Peyer's patch (tissue), 4 donors: ENCODE results near the gene SIT1.

Experiments
- CTCF ChIP-seq, 6 experiments: fragments of 450-650 bp in 4 of 6; fragments of 200-600 bp in 2 of 6; sonication (generic) in 1 of 6; IDR thresholded peaks; one replicate each; pipeline ENCODE4 v1.5.1; 2017 to 2019; ENCODE audit warnings: antibody characterized with exemption in 6 of 6, mild to moderate bottlenecking in 3 of 6, moderate library complexity in 1 of 6
- POLR2A ChIP-seq, 2 donors: fragments of 450-650 bp; IDR thresholded peaks; one replicate each; pipeline ENCODE4 v1.5.1; 2017; ENCODE audit warnings: antibody characterized with exemption in 2 of 2, mild to moderate bottlenecking in 2 of 2, moderate library complexity in 2 of 2

GRCh38 chr9:35687306-35687705, 36.6 kb upstream of the SIT1 start:
- TF ChIP-seq CTCF (IDR thresholded peaks at IDR 0.05): no peak
- TF ChIP-seq POLR2A (IDR thresholded peaks at IDR 0.05): no peak
